ENCODE results near the gene IL17RE.

IL17RE gene

GRCh38 chr3:9918261-9919038 is 15.8 kb downstream of the IL17RE start:
- H3K4me1 ChIP-seq (ENCODE audit: control insufficient read depth, insufficient read depth, low read length), result peaks cover 46% of the 10 kb centered on the region
- H3K4me2 ChIP-seq (ENCODE audit: low read length), result peak overlapping the region; percentile 92
- H3K9me3 ChIP-seq (replicated peaks; ENCODE audit: low read length), result no peaks in the 10 kb centered on the region
- peaks cover 5% of the 10 kb centered on the region for H3K36me3 ChIP-seq (ENCODE audit: insufficient read depth, low read length)
- peak overlapping the region; percentile 69 for H3K4me3 ChIP-seq (ENCODE audit: low read length)
- H3K9ac ChIP-seq (ENCODE audit: low read depth, low read length), result no peak overlapping the region
- no peaks in the 10 kb centered on the region for H3K27me3 ChIP-seq (ENCODE audit: control insufficient read depth, insufficient read depth, low read length)

- H3K36me3 ChIP-seq (ENCODE audit: insufficient read depth, low read length), result peaks cover 24% of the 10 kb centered on the region
- peaks cover 9% of the 10 kb centered on the region for H3K4me1 ChIP-seq (ENCODE audit: control insufficient read depth, insufficient read depth, low read length)
- no peaks in the 10 kb centered on the region for H3K27me3 ChIP-seq (ENCODE audit: control insufficient read depth, insufficient read depth, low read length)
- no peak overlapping the region for H3K4me2 ChIP-seq (ENCODE audit: low read length)
- H3K9ac ChIP-seq (ENCODE audit: low read depth, low read length), result no peak overlapping the region
- H3K9me3 ChIP-seq (replicated peaks; ENCODE audit: low read length), result no peaks in the 10 kb centered on the region
- no peak overlapping the region for H3K4me3 ChIP-seq (ENCODE audit: low read length)
Measured at GRCh38 chr3:9928158-9928557, 25.5 kb downstream of the IL17RE start.

- Histone ChIP-seq H3K36me3 (ENCODE audit: insufficient read depth, low read length) (peaks cover 14% of the 10 kb centered on the region), H3K4me2 (ENCODE audit: low read length) (no peak overlapping the region), H3K4me1 (ENCODE audit: control insufficient read depth, insufficient read depth, low read length) (peaks cover 24% of the 10 kb centered on the region), H3K9me3 (replicated peaks; ENCODE audit: low read length) (no peaks in the 10 kb centered on the region), H3K4me3 (ENCODE audit: low read length) (no peak overlapping the region), H3K9ac (ENCODE audit: low read depth, low read length) (no peak overlapping the region), H3K27me3 (ENCODE audit: control insufficient read depth, insufficient read depth, low read length) (no peaks in the 10 kb centered on the region)
Measured at GRCh38 chr3:9930804-9931418, 28.3 kb downstream of the IL17RE start.

GRCh38 chr3:9932535-9932842 is 29.8 kb downstream of the IL17RE start:
- peaks cover 12% of the 10 kb centered on the region for H3K36me3 ChIP-seq (ENCODE audit: insufficient read depth, low read length)
- H3K4me2 ChIP-seq (ENCODE audit: low read length), result peak overlapping the region; percentile 92
- H3K9me3 ChIP-seq (replicated peaks; ENCODE audit: low read length), result no peaks in the 10 kb centered on the region
- H3K4me1 ChIP-seq (ENCODE audit: control insufficient read depth, insufficient read depth, low read length), result peaks cover 24% of the 10 kb centered on the region
- no peaks in the 10 kb centered on the region for H3K27me3 ChIP-seq (ENCODE audit: control insufficient read depth, insufficient read depth, low read length)
- H3K9ac ChIP-seq (ENCODE audit: low read depth, low read length), result peak overlapping the region; percentile 78
- H3K4me3 ChIP-seq (ENCODE audit: low read length), result peak overlapping the region; percentile 90

- H3K4me3 ChIP-seq (ENCODE audit: low read length), result peak overlapping the region; percentile 90
- peaks cover 24% of the 10 kb centered on the region for H3K4me1 ChIP-seq (ENCODE audit: control insufficient read depth, insufficient read depth, low read length)
- peaks cover 12% of the 10 kb centered on the region for H3K36me3 ChIP-seq (ENCODE audit: insufficient read depth, low read length)
- H3K4me2 ChIP-seq (ENCODE audit: low read length), result peak overlapping the region; percentile 92
- no peaks in the 10 kb centered on the region for H3K9me3 ChIP-seq (replicated peaks; ENCODE audit: low read length)
- H3K27me3 ChIP-seq (ENCODE audit: control insufficient read depth, insufficient read depth, low read length), result no peaks in the 10 kb centered on the region
- peak overlapping the region; percentile 78 for H3K9ac ChIP-seq (ENCODE audit: low read depth, low read length)
Measured at GRCh38 chr3:9932843-9933560, 30.4 kb downstream of the IL17RE start.

- peak within 1 kb of the TSS; percentile 88 for H3K9ac ChIP-seq (ENCODE audit: low read depth, low read length)
- H3K27me3 ChIP-seq (ENCODE audit: control insufficient read depth, insufficient read depth, low read length), result no peaks in the 10 kb centered on the region
- H3K9me3 ChIP-seq (replicated peaks; ENCODE audit: low read length), result no peaks in the 10 kb centered on the region
- peak within 1 kb of the TSS; percentile 92 for H3K4me2 ChIP-seq (ENCODE audit: low read length)
- H3K36me3 ChIP-seq (ENCODE audit: insufficient read depth, low read length), result peaks cover 12% of the 10 kb centered on the region
- peaks cover 24% of the 10 kb centered on the region for H3K4me1 ChIP-seq (ENCODE audit: control insufficient read depth, insufficient read depth, low read length)
- H3K4me3 ChIP-seq (ENCODE audit: low read length), result peak within 1 kb of the TSS; percentile 90
Measured at GRCh38 chr3:9933561-9934234, 31.1 kb downstream of the IL17RE start, which contains the start of gene CRELD1. Gene CRELD1 (plus strand): TSS chr3:9933834. CDS start chr3:9934439, 605 bp downstream.

GRCh38 chr3:9934235-9934621 is 31.6 kb downstream of the IL17RE start:
- Histone ChIP-seq H3K4me3 (ENCODE audit: low read length) (peak overlapping the region; percentile 90), H3K9me3 (replicated peaks; ENCODE audit: low read length) (no peaks in the 10 kb centered on the region), H3K4me2 (ENCODE audit: low read length) (peak overlapping the region; percentile 92), H3K36me3 (ENCODE audit: insufficient read depth, low read length) (peaks cover 12% of the 10 kb centered on the region), H3K9ac (ENCODE audit: low read depth, low read length) (peak overlapping the region; percentile 88), H3K4me1 (ENCODE audit: control insufficient read depth, insufficient read depth, low read length) (peaks cover 24% of the 10 kb centered on the region), H3K27me3 (ENCODE audit: control insufficient read depth, insufficient read depth, low read length) (no peaks in the 10 kb centered on the region)

- Histone ChIP-seq H3K9ac (ENCODE audit: low read depth, low read length) (peak overlapping the region; percentile 88), H3K4me1 (ENCODE audit: control insufficient read depth, insufficient read depth, low read length) (peaks cover 24% of the 10 kb centered on the region), H3K36me3 (ENCODE audit: insufficient read depth, low read length) (peaks cover 12% of the 10 kb centered on the region), H3K27me3 (ENCODE audit: control insufficient read depth, insufficient read depth, low read length) (no peaks in the 10 kb centered on the region), H3K4me2 (ENCODE audit: low read length) (peak overlapping the region; percentile 92), H3K4me3 (ENCODE audit: low read length) (peak overlapping the region; percentile 90), H3K9me3 (replicated peaks; ENCODE audit: low read length) (no peaks in the 10 kb centered on the region)
Measured at GRCh38 chr3:9934993-9935392, 32.3 kb downstream of the IL17RE start.

GRCh38 chr3:9935966-9936510 is 33.4 kb downstream of the IL17RE start:
- H3K27me3 ChIP-seq (ENCODE audit: control insufficient read depth, insufficient read depth, low read length), result no peaks in the 10 kb centered on the region
- H3K9me3 ChIP-seq (replicated peaks; ENCODE audit: low read length), result no peaks in the 10 kb centered on the region
- no peak overlapping the region for H3K4me2 ChIP-seq (ENCODE audit: low read length)
- H3K36me3 ChIP-seq (ENCODE audit: insufficient read depth, low read length), result peaks cover 3% of the 10 kb centered on the region
- peaks cover 24% of the 10 kb centered on the region for H3K4me1 ChIP-seq (ENCODE audit: control insufficient read depth, insufficient read depth, low read length)
- H3K9ac ChIP-seq (ENCODE audit: low read depth, low read length), result no peak overlapping the region
- no peak overlapping the region for H3K4me3 ChIP-seq (ENCODE audit: low read length)

- Histone ChIP-seq H3K36me3 (ENCODE audit: insufficient read depth, low read length) (peaks cover 3% of the 10 kb centered on the region), H3K9ac (ENCODE audit: low read depth, low read length) (no peak overlapping the region), H3K4me3 (ENCODE audit: low read length) (no peak overlapping the region), H3K4me2 (ENCODE audit: low read length) (no peak overlapping the region), H3K9me3 (replicated peaks; ENCODE audit: low read length) (no peaks in the 10 kb centered on the region), H3K27me3 (ENCODE audit: control insufficient read depth, insufficient read depth, low read length) (no peaks in the 10 kb centered on the region), H3K4me1 (ENCODE audit: control insufficient read depth, insufficient read depth, low read length) (peaks cover 20% of the 10 kb centered on the region)
Measured at GRCh38 chr3:9937486-9938238, 35.0 kb downstream of the IL17RE start.

All from skeletal muscle satellite cell (primary cell).